Kidney (tissue), 14 donors: ENCODE data around the gene CALU. TPM values are rescaled to one million over a fixed set of nuclear protein-coding genes. Genes with fewer than 3 reads are reported as not detected.

Source experiments
- DNase-seq, 5 donors: peaks; one replicate each; pipeline ENCODE4 v3.0.0-alpha.2; 2013 to 2020
- FAIRE-seq: peaks from 2 replicates; lab custom pipeline; 2012; peaks lifted over from hg19 to GRCh38; lab: Jason Lieb, UNC
- H3K27ac ChIP-seq, 2 donors: one replicate each; pipeline ENCODE4 v1.7.0; 2013; ENCODE audit warnings: low read depth in 2 of 2, low read length in 2 of 2, inconsistent platforms in 1 of 2
- H3K27me3 ChIP-seq: one replicate; pipeline ENCODE4 v1.7.1; 2013; ENCODE audit warnings: low read length, inconsistent platforms; ENCODE audit not compliant: control insufficient read depth, insufficient read depth
- H3K36me3 ChIP-seq, 3 donors: one replicate each; pipeline versions ENCODE4 v1.7.0 to v1.7.1; 2013; ENCODE audit warnings: low read length in 3 of 3, control low read depth in 1 of 3, inconsistent platforms in 1 of 3; ENCODE audit not compliant: insufficient read depth in 3 of 3, control insufficient read depth in 2 of 3
- H3K4me1 ChIP-seq, 3 donors: one replicate each; pipeline versions ENCODE4 v1.7.0 to v1.7.1; 2013; ENCODE audit warnings: low read length in 3 of 3, inconsistent platforms in 1 of 3, low read depth in 1 of 3; ENCODE audit not compliant: control insufficient read depth in 2 of 3, insufficient read depth in 2 of 3
- H3K4me3 ChIP-seq, 3 donors: one replicate each; pipeline versions ENCODE4 v1.7.0 to v1.8.1; 2013; ENCODE audit warnings: low read length in 3 of 3, control low read depth in 1 of 3, inconsistent platforms in 1 of 3
- H3K9ac ChIP-seq, 3 donors: one replicate each; pipeline versions ENCODE4 v1.7.0 to v1.7.1; 2013; ENCODE audit warnings: low read length in 3 of 3, control low read depth in 1 of 3, inconsistent platforms in 1 of 3
- H3K9me3 ChIP-seq, 3 donors: one replicate each; pipeline versions ENCODE4 v1.7.0 to v1.7.1; 2013; ENCODE audit warnings: low read length in 3 of 3, control low read depth in 1 of 3, inconsistent platforms in 1 of 3; ENCODE audit not compliant: control insufficient read depth in 2 of 3, insufficient read depth in 1 of 3
- intact Hi-C: fragments of 100-400 bp; cut with DNase I; formaldehyde crosslinking; loops from one replicate; pipeline ENCODE4 v1.11.1; 2022
- polyA plus RNA-seq: library from polyadenylated mRNA; stranded (reverse); fragments of 350-450 nt; fragmentation: Illumina TruSeq; extraction: RNeasy Lipid Tissue Mini Kit (QIAGEN cat#74804); gene quantifications from one replicate; pipeline ENCODE4 v1.2.3, GENCODE V29; 2014; ENCODE audit warnings: low read depth, low replicate concordance; ENCODE audit not compliant: insufficient read depth
- total RNA-seq: library from RNA; stranded (reverse); fragmentation: NEBNext Ultra II Directional; extraction: Animal tissue kit (Norgen Biotek cat#: 25700); gene quantifications from one replicate; pipeline ENCODE4 v1.2.1, GENCODE V29; 2021
- TF ChIP-seq, protein P1 (sequence below): IDR thresholded peaks from 3 replicates; pipeline ENCODE4 v1.5.1; 2012; ENCODE audit warnings: mild to moderate bottlenecking, moderate library complexity, borderline replicate concordance; ENCODE audit not compliant: insufficient read depth; ENCODE audit errors: extremely low read depth
- donor health status: control.
- donor health status: control.
- donor health status: control.
- donor health status: control.
- donor health status: control.
- donor health status: DM: yes; HTN: yes; CAD: no.
- donor health status: Normal renal cell carcinoma (clear cell type).

The CALU gene
- total and polyA plus RNA-seq, 2 donors from 2014 or later, result 32.9 to 75.1 TPM

- Histone ChIP-seq H3K4me1 (no peaks in the 10 kb centered on the region), H3K36me3 (no peaks in the 10 kb centered on the region), H3K9me3 (no peaks in the 10 kb centered on the region), H3K27ac (no peak overlapping the region), H3K9ac (no peak overlapping the region), H3K27me3 (peaks cover under 1% of the 10 kb centered on the region), H3K4me3 (no peak overlapping the region)
- TF ChIP-seq, protein P1, sequence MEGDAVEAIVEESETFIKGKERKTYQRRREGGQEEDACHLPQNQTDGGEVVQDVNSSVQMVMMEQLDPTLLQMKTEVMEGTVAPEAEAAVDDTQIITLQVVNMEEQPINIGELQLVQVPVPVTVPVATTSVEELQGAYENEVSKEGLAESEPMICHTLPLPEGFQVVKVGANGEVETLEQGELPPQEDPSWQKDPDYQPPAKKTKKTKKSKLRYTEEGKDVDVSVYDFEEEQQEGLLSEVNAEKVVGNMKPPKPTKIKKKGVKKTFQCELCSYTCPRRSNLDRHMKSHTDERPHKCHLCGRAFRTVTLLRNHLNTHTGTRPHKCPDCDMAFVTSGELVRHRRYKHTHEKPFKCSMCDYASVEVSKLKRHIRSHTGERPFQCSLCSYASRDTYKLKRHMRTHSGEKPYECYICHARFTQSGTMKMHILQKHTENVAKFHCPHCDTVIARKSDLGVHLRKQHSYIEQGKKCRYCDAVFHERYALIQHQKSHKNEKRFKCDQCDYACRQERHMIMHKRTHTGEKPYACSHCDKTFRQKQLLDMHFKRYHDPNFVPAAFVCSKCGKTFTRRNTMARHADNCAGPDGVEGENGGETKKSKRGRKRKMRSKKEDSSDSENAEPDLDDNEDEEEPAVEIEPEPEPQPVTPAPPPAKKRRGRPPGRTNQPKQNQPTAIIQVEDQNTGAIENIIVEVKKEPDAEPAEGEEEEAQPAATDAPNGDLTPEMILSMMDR, result no peak
- DNase-seq (no peak), FAIRE-seq (no peak)
- intact Hi-C loops, result no loop called here
These were observed 46.4 kb upstream of the CALU start for GRCh38 chr7:128692623-128693270.

DNA sequence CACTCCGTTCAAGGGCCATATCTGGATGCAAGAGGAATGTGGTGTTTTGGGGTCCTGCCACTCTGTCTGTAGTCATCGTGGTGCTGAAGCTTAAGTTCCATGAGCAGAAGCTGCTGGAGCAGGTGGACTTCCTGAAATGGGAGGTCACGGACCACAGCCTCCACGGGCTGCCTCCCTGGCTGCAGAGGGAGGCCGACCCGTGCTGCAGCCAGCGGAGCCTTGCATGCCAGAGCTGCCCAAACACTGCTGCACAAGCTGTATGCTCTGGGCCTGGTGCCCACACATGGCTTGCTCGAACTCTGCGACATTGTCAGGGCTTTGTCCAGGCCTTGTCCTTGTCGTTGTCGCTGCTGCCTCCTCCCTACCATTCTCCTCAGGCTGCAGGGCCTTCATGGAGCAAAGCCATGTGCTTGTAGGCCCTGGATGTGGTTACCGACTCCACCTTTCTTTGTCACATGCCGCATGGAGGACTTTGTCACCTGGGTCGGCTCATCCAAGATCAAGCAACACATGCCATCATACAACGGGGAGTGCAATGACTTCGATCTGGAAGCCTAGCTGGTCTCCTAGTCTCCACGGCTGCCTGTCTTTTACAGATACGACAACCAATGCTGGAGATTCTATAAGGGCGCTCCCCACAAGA is 45.7 kb upstream of the CALU start:
- intact Hi-C loops, result no loop called here
- DNase-seq, result no peak
- TF ChIP-seq, protein P1, result no peak
- Histone ChIP-seq H3K4me3 (no peak overlapping the region), H3K4me1 (no peaks in the 10 kb centered on the region), H3K9ac (no peak overlapping the region), H3K27me3 (peaks cover 6% of the 10 kb centered on the region), H3K27ac (no peak overlapping the region), H3K36me3 (no peaks in the 10 kb centered on the region), H3K9me3 (no peaks in the 10 kb centered on the region)
- no peak for FAIRE-seq

GRCh38 chr7:128694738-128695137 is 44.4 kb upstream of the CALU start:
- FAIRE-seq (no peak), DNase-seq (no peak)
- Histone ChIP-seq H3K9me3 (no peaks in the 10 kb centered on the region), H3K4me1 (no peaks in the 10 kb centered on the region), H3K9ac (no peak overlapping the region), H3K36me3 (no peaks in the 10 kb centered on the region), H3K27me3 (peaks cover 6% of the 10 kb centered on the region), H3K4me3 (no peak overlapping the region), H3K27ac (no peak overlapping the region)
- TF ChIP-seq, protein P1, result no peak
- intact Hi-C loops, result no loop called here
